Measurements from ENCODE around the gene FOXJ1. TPM values are rescaled to one million over a fixed set of nuclear protein-coding genes. Genes with fewer than 3 reads are reported as not detected.
A peak's percentile ranks its signal among the peaks of the same experiment; 100 is the strongest.

Gene FOXJ1
- total and polyA plus RNA-seq, 2 of the 13 experiments (the other 11 are each of a cell fraction or from before 2014, with no cell fraction given) = 0.98 to 1.6 TPM

GRCh38 chr17:76138234-76138895 lies 2.7 kb downstream of the FOXJ1 start:
- 2% methylated on average over 15 of the region's 23 CpGs for WGBS (ENCODE audit: low lambda C conversion rate)
- Histone ChIP-seq H3K9me3 (ENCODE audit: low read length) (no peaks in the 10 kb centered on the region), H3K79me2 (ENCODE audit: insufficient read depth, low read length) (no peaks in the 10 kb centered on the region), H3K27ac (ENCODE audit: extremely low read length, insufficient read depth, low read length) (peak overlapping the region; percentile 70), H3K27me3 (ENCODE audit: control insufficient read depth in 1 of 2, insufficient read depth in 2 of 2, low read length in 2 of 2) (peaks cover 3 to 21% of the 10 kb centered on the region in 2 experiments), H3K4me1 (ENCODE audit: insufficient read depth, low read length) (peaks cover 91% of the 10 kb centered on the region), H3K4me3 (replicated peaks in 1 of 3; ENCODE audit: insufficient read depth in 1 of 3, low read depth in 2 of 3, low read length in 3 of 3) (peak overlapping the region; percentile 27 to 71 (median 52); a peak in 5 of 6 replicates), H3K4me2 (ENCODE audit: low read depth, low read length) (peak overlapping the region; percentile 92), H2AFZ (ENCODE audit: low read length) (no peak overlapping the region), H3K36me3 (replicated peaks in 1 of 2; ENCODE audit: control insufficient read depth in 1 of 2, insufficient read depth in 2 of 2, low read length in 2 of 2) (no peaks in the 10 kb centered on the region), H4K20me1 (ENCODE audit: insufficient read depth, low read length) (no peaks in the 10 kb centered on the region), H3K9ac (ENCODE audit: insufficient read depth, low read depth, low read length) (peak overlapping the region; percentile 54)
- peak; percentile 84 for ATAC-seq
- in situ Hi-C loops (cut with HindIII; ENCODE audit: extremely low pct_ligation_motif_present, low pct_unique_long_range_greater_than_20kb) = no loop called here
- BruUV-seq (replicated peaks) = no TSS peak
- ChIA-PET CTCF (ENCODE audit: low intra/inter-chr PET ratio, low total read pairs) (interaction anchor here (1.2 kb wide), 1 partner anchor 17 kb away, joined by 3 read pairs; no protein-coding TSS in a partner anchor), POLR2A (interaction anchor here (0.6 to 1.8 kb wide), 19 partner anchors 8 to 533 kb away, joined by 3 to 14 read pairs (median 3); partner anchors contain the start of gene EXOC7)
- DNase-seq (ENCODE audit: low spot score) = peak; percentile 93
- FAIRE-seq = peak; percentile 98
- intact Hi-C loops (cut with micrococcal nuclease; ENCODE audit: unreplicated experiment) = no loop called here
- TF ChIP-seq ZNF879 (CRISPR knock-in tag; IDR thresholded peaks at IDR 0.05) (peak; percentile 73; the same call in 1 of the 2 replicates), ZNF441 (CRISPR knock-in tag; IDR thresholded peaks at IDR 0.05; ENCODE audit: borderline replicate concordance) (peak; percentile 62; the same call in 1 of the 2 replicates), CREM (IDR thresholded peaks at IDR 0.05) (peak; percentile 63; the same call in 1 of the 2 replicates), CREM (CRISPR knock-in tag; IDR thresholded peaks at IDR 0.05) (no peak), ZNF737 (CRISPR knock-in tag; IDR thresholded peaks at IDR 0.05; ENCODE audit: borderline replicate concordance) (no peak), ZBED4 (CRISPR knock-in tag; IDR thresholded peaks at IDR 0.05; ENCODE audit: borderline replicate concordance) (peak; percentile 35; the same call in 1 of the 2 replicates), TCF7L2 (IDR thresholded peaks at IDR 0.05; ENCODE audit: low read depth, low read length) (no peak), KAT8 (CRISPR knock-in tag; IDR thresholded peaks at IDR 0.05) (peak; percentile 80), ATF4 (CRISPR knock-in tag; IDR thresholded peaks at IDR 0.05) (no peak), KDM5B (CRISPR knock-in tag; IDR thresholded peaks at IDR 0.05; ENCODE audit: borderline replicate concordance) (peak; percentile 24; the same call in 1 of the 2 replicates), TBX3 (IDR thresholded peaks at IDR 0.05; ENCODE audit: borderline replicate concordance) (peak; percentile 31; the same call in 1 of the 2 replicates), ZNF670 (CRISPR knock-in tag; IDR thresholded peaks at IDR 0.05; ENCODE audit: borderline replicate concordance) (peak; percentile 93), ARNTL (CRISPR knock-in tag; IDR thresholded peaks at IDR 0.05) (0 out of 2 replicates have a peak, but pooled peaks have one; percentile 37), ZNF768 (CRISPR knock-in tag; IDR thresholded peaks at IDR 0.05) (peak; percentile 53; the same call in 1 of the 2 replicates), ZNF777 (CRISPR knock-in tag; IDR thresholded peaks at IDR 0.05) (no peak; the same call in 1 of the 2 replicates), TRAFD1 (CRISPR knock-in tag; IDR thresholded peaks at IDR 0.05; ENCODE audit: borderline replicate concordance) (no peak), ZNF720 (CRISPR knock-in tag; IDR thresholded peaks at IDR 0.05) (no peak), SOX5 (CRISPR knock-in tag; IDR thresholded peaks at IDR 0.05; ENCODE audit: borderline replicate concordance) (peak; percentile 82; the same call in 1 of the 2 replicates)
